HG02571 (cell line): ENCODE results near the gene TM4SF5.

ENCODE experiments used
- ATAC-seq: cut with Tn5 transposase; IDR thresholded peaks from one replicate; pipeline ENCODE4 v1.9.1; 2021; ENCODE audit warnings: mild to moderate bottlenecking, moderate library complexity; ENCODE audit not compliant: unreplicated experiment

The TM4SF5 gene

DNA sequence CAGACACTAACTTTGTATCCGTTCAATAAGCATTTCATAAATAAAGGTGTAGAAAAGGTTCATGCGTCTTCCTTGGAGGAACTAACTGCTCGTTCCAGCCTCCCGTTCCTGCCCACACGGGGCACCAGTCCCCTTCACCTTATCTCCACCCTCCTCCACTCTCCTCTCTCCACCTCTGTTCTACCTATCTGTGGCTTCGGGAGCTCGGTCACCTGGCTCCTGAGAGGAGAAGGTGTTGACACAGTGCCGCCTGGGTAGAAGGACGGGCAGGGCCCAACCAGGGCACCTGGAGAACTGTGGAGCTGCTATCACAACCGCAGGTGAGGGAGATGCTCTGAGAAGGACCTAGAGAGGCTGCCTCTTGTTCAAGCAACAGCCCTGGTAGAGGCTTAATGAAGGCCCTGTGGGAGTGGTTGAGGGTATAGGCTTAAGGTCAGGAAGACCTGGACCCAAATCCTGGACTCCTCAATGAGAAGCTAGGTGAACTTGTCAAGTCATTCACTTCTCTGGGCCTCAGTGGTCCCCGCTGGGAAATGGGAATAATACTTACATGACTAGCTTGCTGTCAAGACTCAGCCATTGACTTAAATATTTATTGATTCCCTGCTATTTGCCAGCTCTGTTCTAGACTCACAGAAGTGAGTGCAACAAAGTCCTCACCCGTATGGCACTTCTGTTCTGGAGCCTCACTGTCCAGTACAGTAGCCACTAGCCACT, 51.8 kb downstream of the TM4SF5 start:
- no peak for ATAC-seq

DNA sequence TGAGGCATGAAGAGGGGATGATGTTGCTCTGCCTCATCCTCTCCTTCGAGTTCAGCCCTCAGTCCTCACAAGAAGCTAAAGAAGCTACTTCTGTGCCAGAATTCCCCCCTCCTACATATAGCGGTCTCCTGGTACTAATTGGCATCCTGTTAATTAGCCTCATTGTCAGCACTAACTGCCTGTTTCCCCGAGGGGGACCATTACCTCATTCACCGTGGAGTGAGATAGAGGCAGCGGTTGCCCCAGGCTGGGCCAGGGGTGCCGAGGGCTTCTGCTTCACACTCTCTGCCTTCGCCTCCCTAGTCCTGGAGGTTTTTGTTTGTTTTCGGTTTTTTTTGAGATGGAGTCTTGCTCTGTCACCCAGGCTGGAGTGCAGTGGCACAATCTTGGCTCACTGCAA, 55.7 kb downstream of the TM4SF5 start:
- ATAC-seq: no peak

DNA sequence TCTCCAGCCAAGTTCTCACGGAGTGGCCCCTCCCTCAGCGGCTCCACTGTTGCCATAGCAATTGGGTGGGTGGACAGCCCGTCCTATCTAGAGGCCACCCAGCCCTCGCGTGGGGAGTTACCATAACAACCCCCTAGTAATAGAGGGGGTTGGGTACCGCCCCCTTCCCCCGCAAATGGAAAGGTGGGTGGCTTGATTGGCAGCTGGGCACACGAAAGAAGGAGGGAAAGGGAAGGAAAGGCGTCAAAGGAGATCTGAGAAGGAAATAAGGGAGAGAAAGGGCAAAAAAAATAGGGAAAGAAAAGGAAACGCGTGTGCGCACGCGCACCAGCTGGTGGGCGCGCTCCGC, 61.1 kb downstream of the TM4SF5 start:
- ATAC-seq: peak; percentile 15
